OCI-LY7 (cell line): Measurements from ENCODE around the gene SYT11. TPM values are rescaled to one million over a fixed set of nuclear protein-coding genes. Genes with fewer than 3 reads are reported as not detected.
A peak's percentile ranks its signal among the peaks of the same experiment; 100 is the strongest.

Experiments used
- BruUV-seq: library from RNA; stranded (reverse); fragments of 400-500 nt; replicated peaks from 2 replicates; lab custom pipeline; 2021; lab: Mats Ljungman, UMichigan
- CTCF ChIA-PET: fragments of 300-600 bp; sonication (Branson Sonifier 250); formaldehyde crosslinking; loops from one replicate; lab custom pipeline; 2022; ENCODE audit warnings: antibody characterized with exemption; ENCODE audit not compliant: unreplicated experiment; lab: Charles Lee
- POLR2A ChIA-PET: fragments of 300-600 bp; sonication (Branson Sonifier 250); formaldehyde crosslinking; loops from one replicate; lab custom pipeline; 2022; ENCODE audit warnings: antibody characterized with exemption; lab: Charles Lee
- DNase-seq: peaks from one replicate; pipeline ENCODE4 v3.0.0-alpha.2; 2015; ENCODE audit warnings: low spot score
- H2AFZ ChIP-seq: fragments of 200-600 bp; sonication (generic), shearing (Covaris generic); 2 replicates; pipeline ENCODE4 v1.6.1; 2014; ENCODE audit warnings: mild to moderate bottlenecking, antibody characterized with exemption, low read length, moderate library complexity
- H3K27ac ChIP-seq: fragments of 200-600 bp; sonication (generic); 2 replicates; pipeline ENCODE4 v1.5.1; 2014; ENCODE audit warnings: mixed run types, low read depth, mild to moderate bottlenecking, moderate library complexity, low read length, inconsistent platforms; ENCODE audit not compliant: poor library complexity, severe bottlenecking
- H3K36me3 ChIP-seq: fragments of 200-600 bp; sonication (generic); 2 replicates; pipeline ENCODE4 v1.6.1; 2014; ENCODE audit warnings: mild to moderate bottlenecking, antibody characterized with exemption, low read length, moderate library complexity, mixed read lengths; ENCODE audit not compliant: insufficient read depth
- H3K4me1 ChIP-seq: fragments of 200-600 bp; sonication (generic); 2 replicates; pipeline ENCODE4 v1.5.1; 2014; ENCODE audit warnings: mild to moderate bottlenecking, low read length; ENCODE audit not compliant: insufficient read depth, poor library complexity, severe bottlenecking
- H3K4me2 ChIP-seq: fragments of 200-600 bp; sonication (generic); 2 replicates; pipeline ENCODE4 v1.6.1; 2014; ENCODE audit warnings: mild to moderate bottlenecking, low read length
- H3K4me3 ChIP-seq: fragments of 200-600 bp; sonication (generic); 2 replicates; pipeline ENCODE4 v1.5.1; 2014; ENCODE audit warnings: mild to moderate bottlenecking, low read depth, low read length; ENCODE audit not compliant: poor library complexity, severe bottlenecking
- H3K79me2 ChIP-seq: fragments of 200-600 bp; sonication (generic); 2 replicates; pipeline ENCODE4 v1.6.1; 2016; ENCODE audit warnings: low read depth, mild to moderate bottlenecking, low read length, moderate library complexity, mixed read lengths; ENCODE audit not compliant: insufficient read depth
- H3K9me2 ChIP-seq: fragments of 200-600 bp; sonication (generic); 2 replicates; pipeline ENCODE4 v1.6.1; 2016; ENCODE audit warnings: mild to moderate bottlenecking, low read length, mixed read lengths; ENCODE audit not compliant: insufficient read depth
- H3K9me3 ChIP-seq: fragments of 200-600 bp; sonication (generic); 2 replicates; pipeline ENCODE4 v1.6.1; 2014; ENCODE audit warnings: mild to moderate bottlenecking, mixed run types, low read length, mixed read lengths
- H4K20me1 ChIP-seq: fragments of 200-600 bp; sonication (generic); 2 replicates; pipeline ENCODE4 v1.6.1; 2014; ENCODE audit warnings: mild to moderate bottlenecking, antibody characterized with exemption, low read length, moderate library complexity, mixed read lengths; ENCODE audit not compliant: insufficient read depth
- EZH2phosphoT487 ChIP-seq: fragments of 200-600 bp; sonication (generic); IDR thresholded peaks from 2 replicates; pipeline ENCODE4 v1.6.1; 2018; ENCODE audit warnings: low read depth, borderline replicate concordance, mild to moderate bottlenecking, mixed run types, antibody characterized with exemption, low read length, moderate library complexity, mixed read lengths
- intact Hi-C: fragments of 100-400 bp; cut with micrococcal nuclease; formaldehyde crosslinking; loops from one replicate; pipeline ENCODE4 v1.10.0; 2022; ENCODE audit not compliant: unreplicated experiment
- total RNA-seq, 2 experiments: library from RNA; depleted of rRNA in 1 of 2; stranded (reverse); fragments of >200 nt in 1 of 2; shearing (Covaris generic) in 1 of 2; gene quantifications; 2 replicates each; pipeline ENCODE4 v1.2.3, GENCODE V29; 2014 to 2022
- TF ChIP-seq, protein P1 (sequence below): fragments of 200-600 bp; sonication (generic); conservative IDR thresholded peaks from 2 replicates; pipeline ENCODE4 v1.5.1; 2014; ENCODE audit warnings: mild to moderate bottlenecking, antibody characterized with exemption, low read length, moderate library complexity, mixed read lengths

SYT11 gene
- total RNA-seq, 2 experiments from 2014 or later = 41.8 to 60.8 TPM

DNA sequence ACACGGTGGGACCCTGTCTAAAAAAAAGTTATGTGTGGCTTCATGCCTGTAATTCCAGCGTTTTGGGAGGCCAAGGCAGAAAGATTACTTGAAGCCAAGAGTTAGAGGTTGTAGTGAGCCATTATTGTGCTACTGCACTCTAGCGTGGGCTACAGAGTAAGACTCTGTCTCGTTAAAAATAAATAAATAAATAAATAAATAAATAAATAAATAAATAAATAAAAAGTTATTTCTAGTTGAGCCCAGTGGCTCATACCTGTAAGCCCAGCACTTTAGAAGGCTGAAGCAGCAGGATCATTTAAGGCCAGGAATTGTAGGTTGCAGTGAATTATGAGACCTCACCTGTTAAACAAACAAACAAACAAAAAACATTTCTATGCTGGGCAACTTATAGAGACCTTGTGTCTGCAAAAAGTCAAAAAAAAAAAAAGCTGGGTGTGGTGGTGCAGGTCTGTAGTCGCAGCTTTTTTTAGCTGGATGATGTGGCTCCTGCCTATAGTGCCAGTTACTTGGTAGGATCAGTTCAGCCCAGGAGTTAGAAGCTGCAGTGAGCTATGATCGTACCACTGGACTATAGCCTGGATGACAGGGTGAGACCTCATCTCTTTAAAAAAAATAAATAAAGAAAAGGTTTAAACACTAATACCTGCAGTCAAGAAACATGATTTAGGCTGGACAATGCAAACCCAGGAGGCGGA is 27.9 kb upstream of the SYT11 start:
- POLR2A ChIA-PET = interaction anchor here (0.6 to 4.5 kb wide), 4 partner anchors 15 to 131 kb away, joined by 3 to 20 read pairs (median 4); partner anchors contain the start of gene GON4L
- no peak for TF ChIP-seq EZH2phosphoT487
- TF ChIP-seq, protein P1, sequence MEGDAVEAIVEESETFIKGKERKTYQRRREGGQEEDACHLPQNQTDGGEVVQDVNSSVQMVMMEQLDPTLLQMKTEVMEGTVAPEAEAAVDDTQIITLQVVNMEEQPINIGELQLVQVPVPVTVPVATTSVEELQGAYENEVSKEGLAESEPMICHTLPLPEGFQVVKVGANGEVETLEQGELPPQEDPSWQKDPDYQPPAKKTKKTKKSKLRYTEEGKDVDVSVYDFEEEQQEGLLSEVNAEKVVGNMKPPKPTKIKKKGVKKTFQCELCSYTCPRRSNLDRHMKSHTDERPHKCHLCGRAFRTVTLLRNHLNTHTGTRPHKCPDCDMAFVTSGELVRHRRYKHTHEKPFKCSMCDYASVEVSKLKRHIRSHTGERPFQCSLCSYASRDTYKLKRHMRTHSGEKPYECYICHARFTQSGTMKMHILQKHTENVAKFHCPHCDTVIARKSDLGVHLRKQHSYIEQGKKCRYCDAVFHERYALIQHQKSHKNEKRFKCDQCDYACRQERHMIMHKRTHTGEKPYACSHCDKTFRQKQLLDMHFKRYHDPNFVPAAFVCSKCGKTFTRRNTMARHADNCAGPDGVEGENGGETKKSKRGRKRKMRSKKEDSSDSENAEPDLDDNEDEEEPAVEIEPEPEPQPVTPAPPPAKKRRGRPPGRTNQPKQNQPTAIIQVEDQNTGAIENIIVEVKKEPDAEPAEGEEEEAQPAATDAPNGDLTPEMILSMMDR = no peak
- no TSS peak for BruUV-seq

DNA sequence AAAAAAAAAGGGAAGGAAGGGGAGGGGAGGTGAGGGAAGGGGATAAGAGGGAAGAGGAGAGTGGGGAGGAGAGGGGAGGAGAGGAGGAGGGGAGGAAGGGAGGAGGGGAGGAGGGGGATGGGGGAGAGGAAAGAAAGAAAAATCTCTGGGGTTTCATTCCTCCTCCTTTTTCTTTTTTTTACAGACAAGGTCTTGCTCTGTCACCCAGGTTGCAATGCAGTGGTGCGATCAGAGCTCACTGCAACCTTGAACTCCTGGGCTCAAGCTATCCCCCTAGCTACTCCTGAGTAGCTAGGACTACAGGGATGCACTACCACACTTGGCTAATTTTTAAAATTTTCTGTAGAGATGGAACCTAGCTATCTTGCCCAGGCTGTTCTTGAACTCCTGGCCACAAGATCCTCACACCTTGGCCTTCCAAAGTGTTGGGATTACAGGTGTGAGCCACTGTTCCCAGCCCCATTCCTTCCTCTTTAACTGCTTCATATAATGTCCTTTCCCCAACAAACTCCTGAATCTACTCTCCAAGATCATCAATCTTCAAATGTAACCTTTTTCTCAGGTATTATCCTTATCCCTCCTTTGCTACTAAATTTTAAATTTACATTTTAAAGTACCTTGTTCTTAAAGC is 25.6 kb upstream of the SYT11 start:
- Histone ChIP-seq H3K4me1 (peaks cover 47% of the 10 kb centered on the region), H3K4me2 (peak overlapping the region; percentile 59), H3K79me2 (peaks cover 60% of the 10 kb centered on the region), H3K9me3 (peaks cover 5% of the 10 kb centered on the region; the same call in 1 of the 2 replicates), H3K9me2 (no peaks in the 10 kb centered on the region), H3K4me3 (peak overlapping the region; percentile 37), H4K20me1 (no peaks in the 10 kb centered on the region), H2AFZ (no peak overlapping the region), H3K36me3 (peaks cover 71% of the 10 kb centered on the region), H3K27ac (peak overlapping the region; percentile 58)
- intact Hi-C loops = no loop called here
- ChIA-PET POLR2A (interaction anchor here (0.6 to 1.8 kb wide), 7 partner anchors 8 to 204 kb away, joined by 3 to 7 read pairs (median 4); no protein-coding TSS in a partner anchor), CTCF (interaction anchor here (0.6 kb wide), 1 partner anchor 285 kb away, joined by 7 read pairs; no protein-coding TSS in a partner anchor)
- TF ChIP-seq, protein P1 = no peak
- TF ChIP-seq EZH2phosphoT487 = no peak
- no TSS peak for BruUV-seq
- no peak for DNase-seq

More for the DNA sequence above, 27.9 kb upstream of the SYT11 start:
- intact Hi-C loops = no loop called here
- no peak overlapping the region for H2AFZ ChIP-seq
- no peak overlapping the region for H3K4me3 ChIP-seq
- CTCF ChIA-PET = no interaction called here
- H4K20me1 ChIP-seq = no peaks in the 10 kb centered on the region
- no peak overlapping the region for H3K4me2 ChIP-seq
- DNase-seq = no peak
- peaks cover 44% of the 10 kb centered on the region for H3K79me2 ChIP-seq
- H3K4me1 ChIP-seq = peaks cover 33% of the 10 kb centered on the region
- peaks cover 67% of the 10 kb centered on the region for H3K36me3 ChIP-seq
- peaks cover 5% of the 10 kb centered on the region; the same call in 1 of the 2 replicates for H3K9me3 ChIP-seq
- no peaks in the 10 kb centered on the region for H3K9me2 ChIP-seq
- no peak overlapping the region for H3K27ac ChIP-seq
